Fibroblast of lung (primary cell): ENCODE measurements around the gene ECSCR. TPM values are rescaled to one million over a fixed set of nuclear protein-coding genes. Genes with fewer than 3 reads are reported as not detected.
A peak's percentile ranks its signal among the peaks of the same experiment; 100 is the strongest.

ENCODE experiments used
- DNase-seq, 2 donors: peaks; one replicate each; pipeline versions ENCODE4 v3.0.0 to v3.0.0-alpha.2; 2010; ENCODE audit warnings: low read depth in 2 of 2
- H2AFZ ChIP-seq: 2 replicates; pipeline ENCODE4 v1.5.1; 2012; ENCODE audit warnings: low read length, control low read depth, inconsistent platforms
- H3K27ac ChIP-seq: 2 replicates; pipeline ENCODE4 v1.5.1; 2011; ENCODE audit warnings: low read length, control low read depth; ENCODE audit not compliant: insufficient read depth
- H3K27me3 ChIP-seq: 2 replicates; pipeline ENCODE4 v1.5.1; 2011; ENCODE audit warnings: mild to moderate bottlenecking, low read length; ENCODE audit not compliant: control insufficient read depth, insufficient read depth
- H3K36me3 ChIP-seq: 2 replicates; pipeline ENCODE4 v1.5.1; 2011; ENCODE audit warnings: low read length; ENCODE audit not compliant: control insufficient read depth, insufficient read depth
- H3K4me1 ChIP-seq: 2 replicates; pipeline ENCODE4 v1.5.1; 2011; ENCODE audit warnings: low read length; ENCODE audit not compliant: control insufficient read depth, insufficient read depth; ENCODE audit errors: extremely low read depth
- H3K4me2 ChIP-seq: 2 replicates; pipeline ENCODE4 v1.5.1; 2011; ENCODE audit warnings: low read length, control low read depth; ENCODE audit not compliant: insufficient read depth; ENCODE audit errors: extremely low read depth
- H3K4me3 ChIP-seq, 4 experiments: fragments of 200-600 bp in 1 of 4; sonication (generic) in 1 of 4; replicated peaks in 1 of 4; 2 replicates each; pipeline ENCODE4 v1.5.1; 2011 to 2016; ENCODE audit warnings: low read length in 4 of 4, low read depth in 3 of 4, mild to moderate bottlenecking in 3 of 4, control low read depth in 2 of 4, inconsistent platforms in 1 of 4, mixed read lengths in 1 of 4; ENCODE audit not compliant: insufficient read depth in 1 of 4; ENCODE audit errors: control extremely low read depth in 1 of 4
- H3K79me2 ChIP-seq: 2 replicates; pipeline ENCODE4 v1.5.1; 2012; ENCODE audit warnings: mild to moderate bottlenecking, low read length, inconsistent platforms; ENCODE audit not compliant: control insufficient read depth, insufficient read depth
- H3K9ac ChIP-seq: 2 replicates; pipeline ENCODE4 v1.5.1; 2011; ENCODE audit warnings: mild to moderate bottlenecking, low read length, control low read depth; ENCODE audit not compliant: insufficient read depth
- H3K9me3 ChIP-seq: 2 replicates; pipeline ENCODE4 v1.5.1; 2012; ENCODE audit warnings: low read depth, low read length; ENCODE audit not compliant: control insufficient read depth, insufficient read depth
- H4K20me1 ChIP-seq: 2 replicates; pipeline ENCODE4 v1.5.1; 2011; ENCODE audit warnings: low read length; ENCODE audit not compliant: control insufficient read depth, insufficient read depth; ENCODE audit errors: extremely low read depth
- CTCF ChIP-seq, 2 donors: IDR thresholded peaks in 1 of 2; conservative IDR thresholded peaks in 1 of 2; 1 replicate in 1 of 2; 2 replicates in 1 of 2; pipeline ENCODE4 v1.5.1; 2011 to 2012; ENCODE audit warnings: low read length in 2 of 2, control low read depth in 1 of 2, inconsistent platforms in 1 of 2, low read depth in 1 of 2, mild to moderate bottlenecking in 1 of 2
- EZH2 ChIP-seq: IDR thresholded peaks from 2 replicates; pipeline ENCODE4 v1.5.1; 2012; ENCODE audit warnings: low read length, control low read depth, mild to moderate bottlenecking; ENCODE audit errors: missing control alignments
- polyA plus RNA-seq, 2 donors: library from polyadenylated mRNA; depleted of rRNA in 1 of 2; stranded (reverse) in 1 of 2; unstranded in 1 of 2; fragments of >200 nt; gene quantifications; 2 replicates each; pipeline ENCODE4 v1.2.1, GENCODE V29; 2011 to 2012; ENCODE audit warnings: missing spikeins in 1 of 2
- total RNA-seq: library from RNA; depleted of rRNA; stranded (reverse); fragments of >200 nt; gene quantifications from 2 replicates; pipeline ENCODE4 v1.2.1, GENCODE V29; 2014

Gene ECSCR
- total and polyA plus RNA-seq, 2 donors (not counting 1 experiment from before 2014, with no cell fraction given), result 0.18 TPM; not detected in 1

DNA sequence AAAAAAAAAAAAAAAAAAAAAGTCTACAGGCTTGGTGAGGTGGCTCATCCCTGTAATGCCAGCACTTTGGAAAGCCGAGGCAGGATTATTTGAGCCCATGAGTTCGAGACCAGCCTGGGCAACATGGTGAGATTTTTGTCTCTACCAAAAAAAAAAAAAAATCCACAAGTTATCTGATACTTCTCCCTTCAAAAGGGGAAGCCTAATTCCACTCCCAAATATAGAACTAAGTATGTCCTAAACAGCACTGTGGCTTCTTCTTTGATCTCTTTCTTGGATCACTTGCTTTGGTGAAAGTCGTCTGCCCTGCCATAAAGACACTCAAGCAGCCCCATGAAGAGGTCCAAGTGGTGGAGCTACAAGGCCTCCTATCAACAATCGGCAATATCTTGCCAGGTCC is 38.8 kb upstream of the ECSCR start:
- TF ChIP-seq CTCF (conservative IDR thresholded peaks at IDR 0.05 in 1 of 2, IDR thresholded peaks at IDR 0.05 in 1 of 2; ENCODE audit: low read depth in 1 of 2, low read length in 2 of 2) (no peak), EZH2 (no peak)

DNA sequence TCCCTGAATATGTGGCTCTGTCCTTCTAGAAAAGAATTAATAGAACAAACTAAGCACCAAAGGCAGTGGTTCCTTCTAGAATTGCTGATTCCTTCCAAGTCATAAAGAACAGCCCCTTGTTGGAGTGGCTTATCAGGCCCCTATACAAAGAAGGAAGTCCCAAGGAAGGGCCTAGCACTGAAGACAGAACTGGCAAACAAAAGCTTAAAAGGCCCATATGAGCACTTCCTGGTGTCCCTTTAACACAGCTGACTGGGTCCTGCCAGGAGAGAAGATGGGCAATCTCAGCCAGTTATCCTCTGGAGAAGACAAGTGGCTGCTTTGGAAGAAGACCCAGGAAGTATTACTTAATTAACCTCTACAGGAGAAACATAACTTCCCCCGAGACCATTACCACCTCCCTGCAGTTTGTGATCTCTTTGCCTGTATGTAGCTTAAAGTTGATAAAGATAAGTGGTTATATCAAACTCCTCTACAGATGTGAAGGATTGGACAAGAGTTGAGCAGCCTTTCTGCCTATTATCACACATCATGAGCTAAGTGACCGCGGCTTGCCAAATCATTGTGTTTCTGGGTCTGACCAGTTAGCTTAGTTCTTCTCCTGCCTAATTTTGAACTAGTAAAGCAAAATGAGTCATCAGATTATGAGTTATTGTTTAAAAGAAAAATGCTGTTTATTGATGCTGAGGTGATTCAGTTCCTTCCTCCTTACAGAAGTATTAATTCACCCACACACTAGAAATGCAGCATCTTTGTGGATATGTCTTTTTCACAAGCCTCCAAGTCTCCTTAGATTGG is 33.3 kb upstream of the ECSCR start:
- Histone ChIP-seq H4K20me1 (no peaks in the 10 kb centered on the region), H3K27me3 (no peaks in the 10 kb centered on the region), H3K9ac (no peak overlapping the region), H3K4me2 (peak overlapping the region; percentile 51), H3K27ac (peak overlapping the region; percentile 57), H3K4me1 (peaks cover 25% of the 10 kb centered on the region), H3K36me3 (no peaks in the 10 kb centered on the region), H3K4me3 (no peak overlapping the region), H3K9me3 (no peaks in the 10 kb centered on the region), H2AFZ (peak overlapping the region; percentile 30), H3K79me2 (no peaks in the 10 kb centered on the region)
- DNase-seq, result peak; percentile 50 to 65
- TF ChIP-seq EZH2 (no peak), CTCF (conservative IDR thresholded peaks at IDR 0.05 in 1 of 2, IDR thresholded peaks at IDR 0.05 in 1 of 2; ENCODE audit: low read depth in 1 of 2, low read length in 2 of 2) (no peak)

More for the DNA sequence above, 38.8 kb upstream of the ECSCR start:
- Histone ChIP-seq H3K36me3 (no peaks in the 10 kb centered on the region), H3K4me2 (no peak overlapping the region), H2AFZ (no peak overlapping the region), H3K79me2 (no peaks in the 10 kb centered on the region), H3K27me3 (no peaks in the 10 kb centered on the region), H3K27ac (no peak overlapping the region), H3K4me3 (no peak overlapping the region), H4K20me1 (no peaks in the 10 kb centered on the region), H3K9ac (no peak overlapping the region), H3K4me1 (no peaks in the 10 kb centered on the region), H3K9me3 (no peaks in the 10 kb centered on the region)
- no peak for DNase-seq

GRCh38 chr5:139494832-139495231 is 32.3 kb upstream of the ECSCR start:
- Histone ChIP-seq H4K20me1 (no peaks in the 10 kb centered on the region), H3K9me3 (no peaks in the 10 kb centered on the region), H3K27me3 (no peaks in the 10 kb centered on the region), H3K4me2 (no peak overlapping the region), H3K4me3 (no peak overlapping the region), H3K79me2 (no peaks in the 10 kb centered on the region), H3K4me1 (peaks cover 25% of the 10 kb centered on the region), H3K27ac (no peak overlapping the region), H3K36me3 (no peaks in the 10 kb centered on the region), H3K9ac (no peak overlapping the region), H2AFZ (no peak overlapping the region)
- peak in 1 of 2 donors; percentile 61 for DNase-seq
- TF ChIP-seq EZH2 (no peak), CTCF (conservative IDR thresholded peaks at IDR 0.05 in 1 of 2, IDR thresholded peaks at IDR 0.05 in 1 of 2; ENCODE audit: low read depth in 1 of 2, low read length in 2 of 2) (no peak)
